Brain microvascular endothelial cell (primary cell): Measurements from ENCODE around the gene SGCD.

Source experiments
- DNase-seq: peaks from one replicate; pipeline ENCODE4 v3.0.0-alpha.2; 2020
- H3K27ac ChIP-seq: fragments of 250-450 bp; sonication (Bioruptor Pico); 2 replicates; pipeline ENCODE4 v1.5.1; 2020; ENCODE audit warnings: mild to moderate bottlenecking, moderate library complexity
- H3K27me3 ChIP-seq: fragments of 250-450 bp; sonication (Bioruptor Pico); replicated peaks from 2 replicates; pipeline ENCODE4 v1.5.1; 2020; ENCODE audit warnings: mild to moderate bottlenecking
- H3K36me3 ChIP-seq: fragments of 250-450 bp; sonication (Bioruptor Pico); replicated peaks from 2 replicates; pipeline ENCODE4 v1.5.1; 2020; ENCODE audit warnings: mild to moderate bottlenecking
- H3K4me3 ChIP-seq: 2 replicates; pipeline ENCODE4 v1.5.1; 2011; ENCODE audit warnings: low read depth, mild to moderate bottlenecking, control low read depth, low read length, moderate library complexity
- CTCF ChIP-seq: IDR thresholded peaks from 2 replicates; pipeline ENCODE4 v1.5.1; 2011; ENCODE audit warnings: low read depth, mild to moderate bottlenecking, moderate library complexity, low read length, control low read depth, inconsistent platforms; ENCODE audit errors: missing control alignments
- in situ Hi-C: cut with HindIII; loops from 2 replicates; pipeline ENCODE4 v1.10.0; 2017; ENCODE audit warnings: low sequenced_read_pairs, low pct_ligation_motif_present

Gene SGCD

GRCh38 chr5:156434471-156434870 lies 107.5 kb downstream of the SGCD start:
- DNase-seq, result no peak
- Histone ChIP-seq H3K36me3 (no peaks in the 10 kb centered on the region), H3K4me3 (no peak overlapping the region), H3K27ac (no peak overlapping the region), H3K27me3 (no peaks in the 10 kb centered on the region)
- no peak for TF ChIP-seq CTCF
- in situ Hi-C loops, result no loop called here

GRCh38 chr5:156435101-156435500 lies 108.1 kb downstream of the SGCD start:
- no peak for TF ChIP-seq CTCF
- DNase-seq, result no peak
- in situ Hi-C loops, result no loop called here

GRCh38 chr5:156438076-156438475 lies 111.1 kb downstream of the SGCD start:
- in situ Hi-C loops, result no loop called here
- no peak overlapping the region for H3K4me3 ChIP-seq
- DNase-seq, result no peak
- no peak for TF ChIP-seq CTCF
- H3K36me3 ChIP-seq, result no peaks in the 10 kb centered on the region
- H3K27me3 ChIP-seq, result no peaks in the 10 kb centered on the region
- H3K27ac ChIP-seq, result no peak overlapping the region

More at GRCh38 chr5:156435101-156435500, 108.1 kb downstream of the SGCD start:
- Histone ChIP-seq H3K27me3 (no peaks in the 10 kb centered on the region), H3K4me3 (no peak overlapping the region), H3K27ac (no peak overlapping the region), H3K36me3 (no peaks in the 10 kb centered on the region)

GRCh38 chr5:156444753-156445291 lies 117.9 kb downstream of the SGCD start:
- Histone ChIP-seq H3K4me3 (no peak overlapping the region), H3K27me3 (no peaks in the 10 kb centered on the region), H3K27ac (no peak overlapping the region), H3K36me3 (no peaks in the 10 kb centered on the region)
- TF ChIP-seq CTCF, result no peak
- in situ Hi-C loops, result no loop called here
- DNase-seq, result no peak

- Histone ChIP-seq H3K36me3 (no peaks in the 10 kb centered on the region), H3K4me3 (no peak overlapping the region), H3K27ac (no peak overlapping the region), H3K27me3 (no peaks in the 10 kb centered on the region)
- in situ Hi-C loops, result no loop called here
- DNase-seq, result no peak
- no peak for TF ChIP-seq CTCF
These were observed 119.6 kb downstream of the SGCD start for GRCh38 chr5:156446526-156446925.

- Histone ChIP-seq H3K36me3 (no peaks in the 10 kb centered on the region), H3K4me3 (no peak overlapping the region), H3K27ac (no peak overlapping the region), H3K27me3 (no peaks in the 10 kb centered on the region)
- in situ Hi-C loops, result no loop called here
- no peak for TF ChIP-seq CTCF
- no peak for DNase-seq
These were observed 123.8 kb downstream of the SGCD start for GRCh38 chr5:156450778-156451177.
